H1 (cell line): ENCODE results near the gene MCMBP. TPM values are rescaled to one million over a fixed set of nuclear protein-coding genes. Genes with fewer than 3 reads are reported as not detected.
A peak's percentile ranks its signal among the peaks of the same experiment; 100 is the strongest.

Experiments
- CHD7 ChIP-seq: fragments of 300-600 bp; sonication (generic); IDR thresholded peaks from 2 replicates; pipeline ENCODE4 v1.7.1; 2012; ENCODE audit warnings: low read length, moderate library complexity, mild to moderate bottlenecking, inconsistent platforms; ENCODE audit not compliant: insufficient replicate concordance
- EP300 ChIP-seq, 2 experiments: IDR thresholded peaks; 1 replicate in 1 of 2; 2 replicates in 1 of 2; pipeline ENCODE4 v1.6.1; 2011 to 2012; ENCODE audit warnings: low read depth in 2 of 2, low read length in 2 of 2, mild to moderate bottlenecking in 2 of 2, borderline replicate concordance in 1 of 2, inconsistent platforms in 1 of 2, moderate library complexity in 1 of 2
- FOSL1 ChIP-seq: IDR thresholded peaks from 2 replicates; pipeline ENCODE4 v1.6.1; 2011; ENCODE audit warnings: mild to moderate bottlenecking, low read depth, low read length, moderate library complexity; ENCODE audit not compliant: insufficient read depth
- JUN ChIP-seq: IDR thresholded peaks from 2 replicates; pipeline ENCODE4 v1.6.1; 2011; ENCODE audit warnings: low read depth, mild to moderate bottlenecking, improper control_type of control experiment, low read length
- SIX5 ChIP-seq: IDR thresholded peaks from 2 replicates; pipeline ENCODE4 v1.6.1; 2011; ENCODE audit warnings: mild to moderate bottlenecking, low read depth, low read length
- polyA plus RNA-seq, 7 experiments: library from polyadenylated mRNA; depleted of rRNA in 3 of 7; stranded (reverse) in 5 of 7; unstranded in 2 of 7; fragments of >200 nt in 5 of 7; fragments of 200-250 nt in 2 of 7; gene quantifications; 1 replicate in 5 of 7; 2 replicates in 1 of 7; 4 replicates in 1 of 7; pipeline versions ENCODE4 v1.2.1 to v1.2.3, GENCODE V29; 2011 to 2013; ENCODE audit warnings: missing spikeins in 2 of 7, mixed read lengths in 2 of 7
- total RNA-seq: library from RNA; stranded (reverse); fragmentation: NEBNext Ultra II Directional; extraction: Animal tissue kit (Norgen Biotek cat#: 25700); gene quantifications from 2 replicates; pipeline ENCODE4 v1.2.1, GENCODE V29; 2021
- TF ChIP-seq, protein P1 (sequence below): IDR thresholded peaks from 2 replicates; pipeline ENCODE4 v1.6.1; 2012; ENCODE audit warnings: inconsistent platforms

MCMBP gene
- total and polyA plus RNA-seq, 2 of the 8 experiments (the other 6 are each of a cell fraction or from before 2014, with no cell fraction given): 67.3 to 81.7 TPM

- TF ChIP-seq, protein P1, sequence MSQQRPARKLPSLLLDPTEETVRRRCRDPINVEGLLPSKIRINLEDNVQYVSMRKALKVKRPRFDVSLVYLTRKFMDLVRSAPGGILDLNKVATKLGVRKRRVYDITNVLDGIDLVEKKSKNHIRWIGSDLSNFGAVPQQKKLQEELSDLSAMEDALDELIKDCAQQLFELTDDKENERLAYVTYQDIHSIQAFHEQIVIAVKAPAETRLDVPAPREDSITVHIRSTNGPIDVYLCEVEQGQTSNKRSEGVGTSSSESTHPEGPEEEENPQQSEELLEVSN: peak; percentile 97
- TF ChIP-seq CHD7: no peak
- TF ChIP-seq SIX5: no peak
- no peak for TF ChIP-seq EP300 (IDR thresholded peaks at IDR 0.05; ENCODE audit: borderline replicate concordance in 1 of 2, low read depth in 2 of 2, low read length in 2 of 2)
- no peak for TF ChIP-seq JUN
- no peak for TF ChIP-seq FOSL1
Observed at GRCh38 chr10:119817991-119818888, 54.4 kb downstream of the MCMBP start (continued).
